ENCODE data around the gene MED22.

The MED22 gene

GRCh38 chr9:133347515-133347984 lies 381 bp downstream of the MED22 start:
- peak overlapping the region; percentile 88 for H3K27ac ChIP-seq (ENCODE audit: low read depth, low read length)
- peaks cover 12% of the 10 kb centered on the region for H3K4me1 ChIP-seq (ENCODE audit: control insufficient read depth, insufficient read depth, low read length)
- H3K27me3 ChIP-seq (ENCODE audit: control insufficient read depth, insufficient read depth, low read length): no peaks in the 10 kb centered on the region
- peak overlapping the region; percentile 96 for H3K4me3 ChIP-seq (ENCODE audit: low read length)
- peaks cover 47% of the 10 kb centered on the region for H3K36me3 ChIP-seq (ENCODE audit: control insufficient read depth, insufficient read depth, low read length)
- peak overlapping the region; percentile 32 for H3K9ac ChIP-seq (ENCODE audit: low read length)

DNA sequence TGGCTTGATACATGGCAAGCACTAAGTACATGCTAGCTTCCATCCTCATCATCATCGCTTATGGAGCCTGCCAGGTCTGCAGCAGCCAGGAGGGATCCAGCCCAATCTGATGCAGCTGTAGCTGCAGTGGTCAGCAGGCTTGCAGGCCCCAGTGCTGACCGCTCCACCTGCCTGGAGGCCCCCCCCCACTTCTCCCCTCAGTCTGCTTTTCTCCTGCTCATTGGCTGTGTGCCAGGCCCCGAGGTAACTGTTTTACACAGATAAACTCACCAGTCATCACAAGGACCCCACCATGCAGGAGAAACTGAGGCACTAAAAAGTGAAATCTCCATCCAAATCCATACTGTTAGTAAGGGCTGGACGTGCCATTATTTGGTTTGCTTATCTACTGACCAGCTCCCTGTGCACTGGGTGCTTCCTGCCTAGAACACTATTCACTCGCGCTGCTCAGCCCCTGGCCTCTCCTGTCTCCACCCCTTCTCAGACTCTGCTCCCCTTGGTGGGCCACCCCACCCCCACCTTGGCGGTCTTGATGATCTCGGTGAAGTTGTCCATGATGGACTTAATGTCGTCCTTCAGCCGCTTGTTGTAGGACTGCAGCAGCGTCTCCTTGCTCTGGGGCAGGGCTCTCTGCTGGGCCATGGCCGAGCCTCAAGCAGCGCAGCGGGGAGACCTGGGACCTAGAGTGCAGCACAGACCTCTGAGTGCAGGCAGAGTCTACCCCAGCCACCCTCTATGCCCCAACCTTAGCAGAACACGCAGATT lies 1.7 kb downstream of the MED22 start:
- no peak overlapping the region for H3K9ac ChIP-seq (ENCODE audit: low read length)
- H3K27ac ChIP-seq (ENCODE audit: low read depth, low read length): peak overlapping the region; percentile 58
- peak overlapping the region; percentile 96 for H3K4me3 ChIP-seq (ENCODE audit: low read length)
- H3K4me1 ChIP-seq (ENCODE audit: control insufficient read depth, insufficient read depth, low read length): peaks cover 12% of the 10 kb centered on the region
- H3K36me3 ChIP-seq (ENCODE audit: control insufficient read depth, insufficient read depth, low read length): peaks cover 39% of the 10 kb centered on the region
- H3K27me3 ChIP-seq (ENCODE audit: control insufficient read depth, insufficient read depth, low read length): no peaks in the 10 kb centered on the region

DNA sequence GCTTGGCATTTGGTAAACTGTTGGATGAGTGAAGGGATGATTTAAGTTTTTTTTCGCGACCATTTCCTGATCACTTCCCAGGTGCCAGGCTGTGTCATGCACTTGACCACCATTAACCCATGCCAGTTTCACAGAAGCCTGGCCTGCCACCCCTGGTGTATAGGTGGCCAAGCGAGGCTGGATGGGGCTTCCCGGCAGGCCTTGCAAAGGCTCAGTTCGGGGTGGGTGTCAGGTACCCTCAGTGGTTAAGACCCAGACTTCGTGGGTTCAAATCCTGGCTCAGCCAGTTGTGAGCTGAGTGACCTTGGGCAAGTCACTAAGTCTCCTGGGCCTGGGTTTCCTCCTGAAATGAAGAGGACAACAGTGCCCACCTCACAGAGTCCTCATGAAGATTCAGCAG lies 2.3 kb downstream of the MED22 start:
- H3K4me1 ChIP-seq (ENCODE audit: control insufficient read depth, insufficient read depth, low read length): peaks cover 12% of the 10 kb centered on the region
- H3K27me3 ChIP-seq (ENCODE audit: control insufficient read depth, insufficient read depth, low read length): no peaks in the 10 kb centered on the region
- H3K36me3 ChIP-seq (ENCODE audit: control insufficient read depth, insufficient read depth, low read length): peaks cover 37% of the 10 kb centered on the region
- no peak overlapping the region for H3K27ac ChIP-seq (ENCODE audit: low read depth, low read length)
- no peak overlapping the region for H3K4me3 ChIP-seq (ENCODE audit: low read length)
- no peak overlapping the region for H3K9ac ChIP-seq (ENCODE audit: low read length)

GRCh38 chr9:133344979-133345378 lies 3.0 kb downstream of the MED22 start:
- Histone ChIP-seq H3K9ac (ENCODE audit: low read length) (no peak overlapping the region), H3K4me1 (ENCODE audit: control insufficient read depth, insufficient read depth, low read length) (peaks cover 12% of the 10 kb centered on the region), H3K27ac (ENCODE audit: low read depth, low read length) (no peak overlapping the region), H3K36me3 (ENCODE audit: control insufficient read depth, insufficient read depth, low read length) (peaks cover 37% of the 10 kb centered on the region), H3K27me3 (ENCODE audit: control insufficient read depth, insufficient read depth, low read length) (no peaks in the 10 kb centered on the region), H3K4me3 (ENCODE audit: low read length) (no peak overlapping the region)

DNA sequence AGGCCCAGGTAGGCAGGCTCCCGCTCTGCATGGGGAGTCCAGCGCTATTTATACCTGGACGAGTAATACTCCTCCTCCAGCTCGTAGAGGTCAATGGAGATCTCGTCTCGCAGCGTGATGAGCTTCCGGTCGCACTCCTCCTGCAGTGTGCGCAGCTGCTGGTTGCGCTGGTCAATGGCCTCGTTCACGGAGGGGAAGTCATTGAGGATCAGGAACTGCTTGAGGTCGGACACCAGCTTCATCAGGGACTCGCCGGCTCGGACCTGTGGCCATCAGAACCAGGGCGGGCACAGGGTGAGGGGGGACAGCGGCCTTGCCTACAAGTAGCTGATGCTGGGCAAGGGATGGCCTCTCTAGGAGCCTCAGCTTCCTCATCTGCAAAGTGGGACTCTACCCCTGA lies 3.9 kb downstream of the MED22 start:
- Histone ChIP-seq H3K4me3 (ENCODE audit: low read length) (no peak overlapping the region), H3K9ac (ENCODE audit: low read length) (no peak overlapping the region), H3K4me1 (ENCODE audit: control insufficient read depth, insufficient read depth, low read length) (peaks cover 9% of the 10 kb centered on the region), H3K27me3 (ENCODE audit: control insufficient read depth, insufficient read depth, low read length) (no peaks in the 10 kb centered on the region), H3K36me3 (ENCODE audit: control insufficient read depth, insufficient read depth, low read length) (peaks cover 42% of the 10 kb centered on the region), H3K27ac (ENCODE audit: low read depth, low read length) (no peak overlapping the region)

DNA sequence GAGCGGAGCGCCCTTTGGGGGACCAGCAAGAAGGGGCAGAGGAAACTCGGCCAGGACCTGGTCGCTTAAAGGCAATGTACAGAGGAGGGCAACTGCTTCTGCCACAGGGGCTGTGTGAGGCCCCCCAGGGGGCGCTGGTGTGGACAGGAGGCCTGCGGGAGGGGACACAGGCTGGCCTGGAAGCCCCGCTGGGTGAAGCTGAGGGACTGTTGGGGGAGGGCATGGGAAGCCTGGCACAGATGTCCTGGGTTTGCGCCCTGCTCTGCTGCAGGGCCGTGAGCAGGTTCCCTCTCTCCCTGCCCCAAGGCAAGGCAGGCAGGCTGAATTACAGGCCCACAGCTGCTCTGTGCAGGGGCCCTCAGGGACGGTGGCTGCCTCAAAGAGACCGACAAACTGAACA lies 5.4 kb downstream of the MED22 start:
- H3K4me3 ChIP-seq (ENCODE audit: low read length): no peak overlapping the region
- H3K9ac ChIP-seq (ENCODE audit: low read length): no peak overlapping the region
- H3K4me1 ChIP-seq (ENCODE audit: control insufficient read depth, insufficient read depth, low read length): peaks cover 7% of the 10 kb centered on the region
- H3K36me3 ChIP-seq (ENCODE audit: control insufficient read depth, insufficient read depth, low read length): peaks cover 45% of the 10 kb centered on the region
- H3K27ac ChIP-seq (ENCODE audit: low read depth, low read length): no peak overlapping the region
- no peaks in the 10 kb centered on the region for H3K27me3 ChIP-seq (ENCODE audit: control insufficient read depth, insufficient read depth, low read length)

GRCh38 chr9:133342069-133342406 lies 5.9 kb downstream of the MED22 start:
- no peaks in the 10 kb centered on the region for H3K27me3 ChIP-seq (ENCODE audit: control insufficient read depth, insufficient read depth, low read length)
- no peak overlapping the region for H3K9ac ChIP-seq (ENCODE audit: low read length)
- H3K4me3 ChIP-seq (ENCODE audit: low read length): no peak overlapping the region
- peaks cover 7% of the 10 kb centered on the region for H3K4me1 ChIP-seq (ENCODE audit: control insufficient read depth, insufficient read depth, low read length)
- no peak overlapping the region for H3K27ac ChIP-seq (ENCODE audit: low read depth, low read length)
- H3K36me3 ChIP-seq (ENCODE audit: control insufficient read depth, insufficient read depth, low read length): peaks cover 45% of the 10 kb centered on the region

DNA sequence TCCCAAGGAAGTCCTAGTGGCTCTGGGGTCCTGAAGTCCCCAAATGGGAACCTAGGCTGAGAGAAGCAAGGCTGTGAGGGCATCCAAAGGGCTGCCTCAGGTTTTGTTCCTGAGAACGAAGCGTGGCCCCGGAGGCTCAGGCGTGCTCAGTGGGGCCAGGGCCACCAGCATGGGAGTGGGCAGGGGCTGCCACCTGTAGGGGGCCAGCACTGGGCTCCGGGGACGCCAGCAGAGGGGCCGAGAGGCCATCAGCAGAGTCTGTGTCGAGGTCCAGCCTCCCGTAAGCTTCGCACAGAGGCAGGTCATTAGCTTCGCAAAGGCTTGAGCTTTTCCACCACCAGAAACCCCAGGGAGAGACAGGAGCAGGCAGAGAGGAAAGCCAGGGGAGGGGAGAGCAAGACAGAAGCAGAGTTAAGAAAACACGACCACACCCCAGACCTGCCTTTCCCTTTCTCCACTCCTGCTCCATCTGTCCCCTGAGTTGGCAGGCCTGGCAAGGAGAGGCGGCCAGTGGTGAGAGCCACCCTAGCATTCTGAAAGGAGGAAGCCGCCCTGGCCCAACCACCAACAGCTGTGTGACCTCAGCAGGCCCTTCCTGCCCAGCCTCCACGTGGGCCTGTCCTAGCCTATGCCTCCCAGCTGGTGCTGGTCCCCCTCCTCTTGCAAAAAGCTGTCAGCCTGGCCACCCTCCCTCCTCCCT lies 6.4 kb downstream of the MED22 start:
- no peak overlapping the region for H3K4me3 ChIP-seq (ENCODE audit: low read length)

DNA sequence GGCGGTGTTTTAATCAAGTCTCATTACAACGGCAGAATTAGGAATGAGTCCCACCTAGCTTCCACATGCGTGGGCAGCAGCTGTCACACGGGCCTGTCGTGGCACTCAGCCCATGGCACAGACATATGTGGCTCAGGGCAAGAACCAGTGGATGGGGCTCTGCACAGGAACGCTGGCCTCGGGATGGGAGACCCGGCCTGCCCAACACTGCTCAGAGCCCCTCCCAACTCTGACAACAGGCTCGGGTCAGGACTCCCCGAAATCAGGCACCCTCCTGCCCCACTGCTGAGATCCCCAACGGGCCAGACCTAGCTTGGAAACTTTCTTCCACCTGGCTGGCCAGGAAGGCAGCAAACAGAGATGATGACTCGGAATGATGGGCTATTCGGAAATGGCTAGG lies 7.0 kb downstream of the MED22 start:
- Histone ChIP-seq H3K27me3 (ENCODE audit: control insufficient read depth, insufficient read depth, low read length) (no peaks in the 10 kb centered on the region), H3K4me3 (ENCODE audit: low read length) (no peak overlapping the region), H3K36me3 (ENCODE audit: control insufficient read depth, insufficient read depth, low read length) (peaks cover 44% of the 10 kb centered on the region), H3K9ac (ENCODE audit: low read length) (no peak overlapping the region), H3K27ac (ENCODE audit: low read depth, low read length) (no peak overlapping the region), H3K4me1 (ENCODE audit: control insufficient read depth, insufficient read depth, low read length) (no peaks in the 10 kb centered on the region)

More for the DNA sequence above, 6.4 kb downstream of the MED22 start:
- Histone ChIP-seq H3K27me3 (ENCODE audit: control insufficient read depth, insufficient read depth, low read length) (no peaks in the 10 kb centered on the region), H3K9ac (ENCODE audit: low read length) (no peak overlapping the region), H3K27ac (ENCODE audit: low read depth, low read length) (no peak overlapping the region), H3K36me3 (ENCODE audit: control insufficient read depth, insufficient read depth, low read length) (peaks cover 45% of the 10 kb centered on the region), H3K4me1 (ENCODE audit: control insufficient read depth, insufficient read depth, low read length) (peaks cover 4% of the 10 kb centered on the region)

- H3K27ac ChIP-seq (ENCODE audit: low read depth, low read length): no peak overlapping the region
These were observed 7.7 kb downstream of the MED22 start for GRCh38 chr9:133340256-133340655.

GRCh38 chr9:133339641-133340040 lies 8.3 kb downstream of the MED22 start:
- H3K36me3 ChIP-seq (ENCODE audit: control insufficient read depth, insufficient read depth, low read length): peaks cover 36% of the 10 kb centered on the region
- no peak overlapping the region for H3K27ac ChIP-seq (ENCODE audit: low read depth, low read length)
- H3K27me3 ChIP-seq (ENCODE audit: control insufficient read depth, insufficient read depth, low read length): no peaks in the 10 kb centered on the region
- no peaks in the 10 kb centered on the region for H3K4me1 ChIP-seq (ENCODE audit: control insufficient read depth, insufficient read depth, low read length)
- no peak overlapping the region for H3K9ac ChIP-seq (ENCODE audit: low read length)
- no peak overlapping the region for H3K4me3 ChIP-seq (ENCODE audit: low read length)

More at GRCh38 chr9:133340256-133340655, 7.7 kb downstream of the MED22 start:
- no peaks in the 10 kb centered on the region for H3K4me1 ChIP-seq (ENCODE audit: control insufficient read depth, insufficient read depth, low read length)
- H3K27me3 ChIP-seq (ENCODE audit: control insufficient read depth, insufficient read depth, low read length): no peaks in the 10 kb centered on the region
- no peak overlapping the region for H3K9ac ChIP-seq (ENCODE audit: low read length)
- no peak overlapping the region for H3K4me3 ChIP-seq (ENCODE audit: low read length)
- H3K36me3 ChIP-seq (ENCODE audit: control insufficient read depth, insufficient read depth, low read length): peaks cover 39% of the 10 kb centered on the region

GRCh38 chr9:133335924-133336811 lies 11.8 kb downstream of the MED22 start, which contains the start of gene SURF6:
SURF6 (minus strand) TSS chr9:133336188; CDS start chr9:133336132, 56 bp downstream.
- H3K4me1 ChIP-seq (ENCODE audit: control insufficient read depth, insufficient read depth, low read length): no peaks in the 10 kb centered on the region
- H3K27ac ChIP-seq (ENCODE audit: low read depth, low read length): peak within 1 kb of the TSS; percentile 46
- peak within 1 kb of the TSS; percentile 80 for H3K9ac ChIP-seq (ENCODE audit: low read length)
- peaks cover 49% of the 10 kb centered on the region for H3K36me3 ChIP-seq (ENCODE audit: control insufficient read depth, insufficient read depth, low read length)
- H3K27me3 ChIP-seq (ENCODE audit: control insufficient read depth, insufficient read depth, low read length): no peaks in the 10 kb centered on the region
- peak within 1 kb of the TSS; percentile 95 for H3K4me3 ChIP-seq (ENCODE audit: low read length)

All from rectal smooth muscle tissue (tissue), 1 donor.